HG03039 (cell line): ENCODE data around the gene TMEM229A.
A peak's percentile ranks its signal among the peaks of the same experiment; 100 is the strongest.
"Not testable (repeated sequence)": the region's sequence is repeated elsewhere in the genome, so short reads cannot be mapped to it uniquely, and the experiment has no call there.

Experiments used
- ATAC-seq: cut with Tn5 transposase; IDR thresholded peaks from one replicate; pipeline ENCODE4 v1.9.1; 2021; ENCODE audit warnings: mild to moderate bottlenecking, moderate library complexity; ENCODE audit not compliant: unreplicated experiment

Gene TMEM229A

GRCh38 chr7:124032369-124033094 is at the start of gene TMEM229A:
Gene TMEM229A (minus strand): TSS chr7:124033067. CDS start chr7:124033003, 64 bp downstream.
- ATAC-seq, result no peak

DNA sequence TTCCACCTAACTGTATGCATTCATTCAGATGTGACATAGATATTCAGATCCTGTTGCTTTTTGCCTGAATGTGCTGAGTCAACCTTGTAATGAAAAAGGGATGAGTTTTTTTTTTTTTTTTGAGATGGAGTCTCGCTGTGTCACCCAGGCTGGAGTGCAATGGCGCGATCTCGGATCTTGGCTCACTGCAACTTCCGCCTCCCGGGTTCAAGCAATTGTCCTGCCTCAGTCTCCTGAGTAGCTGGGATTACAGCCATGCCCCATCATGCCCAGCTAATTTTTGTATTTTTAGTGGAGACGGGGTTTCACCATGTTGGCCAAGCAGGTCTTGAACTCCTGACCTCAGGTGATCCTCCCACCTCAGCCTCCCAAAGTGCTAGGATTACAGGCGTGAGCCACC is 49.4 kb upstream of the TMEM229A start:
- ATAC-seq, result not testable (repeated sequence)

DNA sequence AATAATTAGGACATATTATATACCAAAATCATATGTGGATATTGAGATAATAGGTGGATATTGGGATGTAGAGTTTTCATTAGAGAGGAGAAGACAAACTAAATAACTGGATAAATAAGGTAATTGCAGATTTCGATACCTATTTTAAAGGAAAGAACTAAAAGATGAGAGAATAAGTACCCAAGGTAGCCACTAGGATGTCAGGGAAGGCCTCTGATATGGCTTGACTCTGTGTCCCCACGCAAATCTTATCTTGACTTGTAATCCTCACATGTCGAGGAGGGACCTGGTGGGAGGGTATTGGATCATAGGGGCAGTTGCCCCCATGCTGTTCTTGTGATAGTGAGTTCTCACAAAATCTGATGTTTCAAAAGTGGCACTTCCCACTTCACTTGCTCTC is 44.7 kb upstream of the TMEM229A start:
- ATAC-seq, result no peak

DNA sequence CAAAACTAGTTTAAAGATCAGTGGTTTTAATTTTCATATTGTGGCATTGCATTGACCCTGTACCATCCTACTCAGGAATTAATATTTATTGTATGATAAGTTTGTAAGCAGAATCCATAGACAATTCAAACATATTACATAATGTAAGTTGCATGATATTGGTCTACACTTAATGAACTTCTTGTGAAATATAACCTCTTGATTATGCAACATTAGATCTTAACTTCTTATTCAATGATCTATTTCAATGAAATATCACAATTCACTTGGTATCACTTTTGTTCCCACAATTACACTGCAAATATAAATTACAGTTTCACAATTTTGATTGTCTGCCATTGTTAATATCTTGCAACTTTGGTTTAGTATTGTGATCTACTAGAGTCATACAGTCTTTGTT is 44.0 kb upstream of the TMEM229A start:
- ATAC-seq, result no peak

DNA sequence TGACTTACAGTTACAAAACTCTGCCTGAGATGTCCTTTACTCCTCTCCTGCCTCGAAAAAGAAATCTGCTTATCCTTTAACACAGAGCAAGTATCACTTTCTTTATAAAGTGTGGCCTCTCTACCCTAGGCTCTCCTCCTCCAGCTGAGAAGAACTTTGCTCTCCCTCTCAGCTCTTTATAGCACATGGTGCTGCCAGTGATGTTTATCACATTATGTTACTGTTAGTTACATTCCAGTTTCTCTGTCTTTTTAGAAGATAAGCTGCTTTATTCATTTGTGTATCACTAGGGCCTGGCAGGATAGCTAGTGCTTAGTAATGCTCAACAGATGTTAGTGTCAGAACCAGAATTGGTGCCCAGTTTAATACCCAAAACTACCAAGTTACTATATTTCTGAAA is 41.1 kb upstream of the TMEM229A start:
- no peak for ATAC-seq

- no peak for ATAC-seq
Observed at GRCh38 chr7:124073310-124073645, 40.4 kb upstream of the TMEM229A start.

- no peak for ATAC-seq
Observed at GRCh38 chr7:124072603-124073309, 39.9 kb upstream of the TMEM229A start.

- ATAC-seq, result no peak
Observed at GRCh38 chr7:124071843-124072242, 39.0 kb upstream of the TMEM229A start.

DNA sequence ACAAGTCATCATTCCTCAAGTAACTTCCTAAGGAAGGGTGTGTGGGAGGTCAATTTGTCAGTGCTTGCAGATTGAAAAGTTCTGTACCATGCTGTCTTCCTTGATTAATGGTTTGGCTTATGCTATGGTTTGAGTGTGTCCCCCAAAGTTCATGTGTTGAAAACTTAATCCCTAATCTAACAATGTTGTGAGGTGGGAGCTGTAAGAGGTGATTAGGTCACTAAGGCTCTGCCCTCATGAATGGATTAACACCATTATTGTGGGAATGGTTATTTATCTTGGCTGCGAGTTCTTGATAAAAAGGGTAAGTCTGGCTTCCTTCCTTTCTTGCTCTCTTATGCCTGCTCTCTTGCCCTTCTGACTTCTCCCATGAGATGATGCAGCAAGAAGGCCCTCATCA is 29.3 kb upstream of the TMEM229A start:
- ATAC-seq, result no peak

GRCh38 chr7:124060528-124060927 is 27.7 kb upstream of the TMEM229A start:
- no peak for ATAC-seq

DNA sequence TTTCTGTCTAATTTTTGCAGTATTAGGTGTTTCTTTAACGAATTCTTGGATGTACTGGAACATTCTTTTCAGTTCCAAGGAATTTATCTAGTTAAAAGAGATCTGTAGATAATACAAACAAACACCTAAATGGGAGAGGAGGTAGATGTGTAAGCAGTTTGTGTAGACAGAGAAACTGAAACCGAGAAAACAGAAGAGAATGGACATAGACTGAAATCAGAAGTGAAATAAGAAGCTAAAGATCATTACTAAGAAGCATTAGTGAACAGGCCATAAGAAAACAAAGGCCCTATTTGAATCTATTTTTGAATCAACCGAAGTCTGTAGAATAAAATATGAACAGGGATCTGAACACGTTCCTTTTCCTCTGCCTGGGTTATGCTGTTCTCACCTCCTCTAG is 26.5 kb upstream of the TMEM229A start:
- ATAC-seq, result peak; percentile 99

GRCh38 chr7:124058515-124058914 is 25.6 kb upstream of the TMEM229A start:
- ATAC-seq, result no peak

- ATAC-seq, result no peak
Observed at GRCh38 chr7:124057872-124058271, 25.0 kb upstream of the TMEM229A start.

DNA sequence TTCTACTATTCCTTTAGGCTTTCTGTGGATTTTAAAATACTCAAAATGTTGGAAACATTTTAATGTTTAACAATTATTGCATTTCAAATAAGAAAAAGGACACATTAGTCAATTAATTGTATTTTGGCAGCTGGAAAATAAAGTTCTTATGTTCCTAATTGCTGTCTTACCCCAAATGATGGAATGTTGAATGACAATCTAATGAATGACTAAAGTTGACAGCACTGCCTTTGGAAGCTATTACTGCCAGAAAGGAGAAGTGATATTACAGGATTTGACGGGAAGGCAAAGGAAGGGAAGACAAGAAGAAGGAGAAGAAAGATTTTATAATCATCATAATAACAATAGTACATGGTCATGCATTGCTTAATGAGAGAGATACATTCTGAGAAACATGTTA is 23.4 kb upstream of the TMEM229A start:
- no peak for ATAC-seq

DNA sequence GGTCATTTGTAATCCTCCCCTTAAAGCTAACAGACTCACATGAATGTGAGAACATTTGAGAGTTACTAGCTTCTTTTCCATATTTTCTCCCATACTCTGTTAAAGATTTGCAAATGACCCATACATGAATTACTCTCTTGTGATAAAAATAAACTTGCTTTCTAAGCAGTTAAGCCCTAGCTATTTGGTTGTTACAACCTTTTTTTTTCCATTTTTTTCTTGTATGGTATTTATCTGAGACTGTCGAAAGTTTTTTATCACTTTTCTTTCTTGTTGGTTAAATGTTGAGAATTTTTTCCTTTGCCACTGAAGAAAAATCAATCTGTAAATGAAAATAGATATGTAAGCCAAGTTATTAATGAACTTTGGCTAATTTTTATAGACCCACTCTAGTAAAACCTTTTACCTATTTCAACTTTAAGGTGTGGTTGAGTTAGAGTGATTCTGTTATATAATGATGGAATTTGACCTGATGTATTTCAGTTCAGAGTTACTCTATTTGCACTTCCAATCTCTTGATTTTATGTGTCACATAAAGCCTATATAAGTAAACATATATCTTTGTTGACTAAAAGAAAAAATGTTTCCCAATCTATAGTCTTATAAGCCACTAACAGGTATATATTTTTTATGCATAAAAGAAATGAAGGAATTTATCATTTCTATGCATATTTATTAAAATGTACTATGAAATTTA is 19.0 kb upstream of the TMEM229A start:
- no peak for ATAC-seq

DNA sequence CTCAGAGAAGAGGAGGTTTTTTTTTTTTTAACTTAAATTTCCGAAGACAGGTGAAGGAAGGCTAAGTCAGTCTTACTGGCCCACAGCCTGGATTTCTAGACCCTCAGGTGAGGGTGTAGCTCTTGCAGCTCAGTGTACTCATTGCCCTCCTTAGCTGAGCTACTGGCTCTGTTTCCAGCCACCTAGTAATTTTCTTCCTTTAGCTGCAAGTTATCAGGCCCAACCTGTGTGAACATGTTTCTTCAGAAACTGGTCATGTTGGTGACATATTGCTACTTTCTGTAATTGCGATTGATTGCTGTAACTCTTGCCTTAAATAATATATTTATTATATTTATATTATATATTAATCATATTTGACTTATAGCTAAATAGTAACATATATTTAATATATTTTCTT is 10.0 kb upstream of the TMEM229A start:
- no peak for ATAC-seq

- ATAC-seq, result no peak
Observed at GRCh38 chr7:124041439-124041838, 8.6 kb upstream of the TMEM229A start.

- ATAC-seq, result not testable (repeated sequence)
Observed at GRCh38 chr7:124037902-124038301, 5.0 kb upstream of the TMEM229A start.

DNA sequence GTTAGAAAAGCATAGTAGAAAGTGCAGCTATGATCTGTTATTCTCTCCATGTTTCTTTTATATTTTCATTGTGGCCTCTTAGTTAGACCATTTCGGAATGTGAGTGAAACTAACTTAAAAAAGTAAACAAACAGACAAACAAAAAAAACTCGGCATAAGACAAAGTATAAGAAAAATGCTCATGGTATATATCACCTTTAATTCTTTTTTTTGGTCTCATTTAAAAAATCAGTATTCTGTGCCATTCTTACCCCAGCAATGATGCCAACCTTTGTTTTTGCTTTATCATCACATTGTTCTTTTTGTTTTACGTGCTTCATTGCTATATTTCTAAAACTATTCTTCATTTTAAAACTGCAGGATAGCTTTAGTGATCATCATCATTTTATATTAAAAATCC is 2.8 kb upstream of the TMEM229A start:
- ATAC-seq, result no peak

GRCh38 chr7:124034754-124035100 is 1.9 kb upstream of the TMEM229A start:
- no peak for ATAC-seq

- no peak for ATAC-seq
Observed at GRCh38 chr7:124033807-124034753, 1.2 kb upstream of the TMEM229A start.
